GM18507 (cell line): ENCODE measurements around the gene UBE2Z.

Experiments
- DNase-seq: peaks from one replicate; pipeline ENCODE4 v3.0.0; 2011; ENCODE audit warnings: low read depth; ENCODE audit not compliant: insufficient read length; ENCODE audit errors: extremely low spot score
- FAIRE-seq: peaks from 2 replicates; lab custom pipeline; 2011; peaks lifted over from hg19 to GRCh38; lab: Jason Lieb, UNC

Gene UBE2Z

DNA sequence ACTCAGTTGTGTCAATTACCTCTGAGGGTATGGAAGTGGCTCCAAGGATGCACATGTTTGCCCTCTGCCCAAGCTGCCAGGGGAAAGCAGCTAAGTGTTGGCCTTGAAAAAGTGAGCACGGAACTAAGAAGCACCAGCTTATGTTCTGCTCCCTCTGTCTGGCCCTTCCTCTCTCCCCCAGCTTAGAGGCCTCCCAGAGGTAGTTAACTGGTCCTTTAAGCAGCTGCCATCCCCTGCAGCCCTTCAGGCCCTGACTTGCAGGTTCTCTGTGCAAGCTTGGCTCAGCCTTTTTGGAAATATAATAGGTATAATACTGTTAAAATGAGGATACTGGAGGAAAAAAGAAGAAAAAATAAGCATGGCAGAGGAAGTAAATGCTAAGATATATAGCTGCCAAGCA lies 7.0 kb upstream of the UBE2Z start:
- FAIRE-seq (no peak), DNase-seq (no peak)

DNA sequence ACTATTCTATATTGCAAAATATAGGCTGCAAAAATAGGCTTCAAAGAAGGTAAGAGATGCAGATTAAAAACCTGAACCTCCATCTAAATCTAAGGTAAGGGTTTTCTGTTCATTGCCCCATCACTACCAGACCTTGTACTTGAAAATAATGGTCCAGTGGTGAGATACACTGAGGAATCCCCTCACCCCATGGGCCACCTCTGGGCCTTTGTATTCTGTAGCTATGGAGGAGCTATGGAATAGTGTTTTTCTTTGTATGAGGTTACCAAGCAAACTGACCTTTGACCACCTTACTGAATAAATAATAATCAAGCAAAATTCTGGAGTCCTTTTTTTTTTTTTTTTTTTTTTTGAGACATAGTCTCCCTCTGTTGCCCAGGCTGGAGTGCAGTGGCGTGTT lies 4.8 kb upstream of the UBE2Z start:
- no peak for FAIRE-seq
- no peak for DNase-seq

DNA sequence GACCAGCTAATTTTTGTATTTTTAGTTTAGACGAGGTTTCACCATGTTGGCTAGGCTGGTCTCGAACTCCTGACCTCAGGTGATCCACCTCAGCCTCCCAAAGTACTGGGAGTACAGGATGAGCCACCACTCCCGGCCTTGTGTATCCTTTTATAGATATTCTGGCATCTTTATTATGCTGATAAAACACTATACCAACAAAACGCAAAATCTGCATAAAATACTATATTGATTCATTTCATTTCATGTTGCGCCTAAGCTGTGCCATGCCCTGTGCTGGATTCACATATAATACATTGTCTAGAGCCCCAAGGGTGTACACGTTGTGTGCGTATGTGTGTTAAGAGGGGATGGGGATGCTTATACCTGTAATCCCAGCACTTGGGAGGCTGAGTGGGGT lies 3.8 kb upstream of the UBE2Z start:
- no peak for FAIRE-seq
- DNase-seq, result no peak

DNA sequence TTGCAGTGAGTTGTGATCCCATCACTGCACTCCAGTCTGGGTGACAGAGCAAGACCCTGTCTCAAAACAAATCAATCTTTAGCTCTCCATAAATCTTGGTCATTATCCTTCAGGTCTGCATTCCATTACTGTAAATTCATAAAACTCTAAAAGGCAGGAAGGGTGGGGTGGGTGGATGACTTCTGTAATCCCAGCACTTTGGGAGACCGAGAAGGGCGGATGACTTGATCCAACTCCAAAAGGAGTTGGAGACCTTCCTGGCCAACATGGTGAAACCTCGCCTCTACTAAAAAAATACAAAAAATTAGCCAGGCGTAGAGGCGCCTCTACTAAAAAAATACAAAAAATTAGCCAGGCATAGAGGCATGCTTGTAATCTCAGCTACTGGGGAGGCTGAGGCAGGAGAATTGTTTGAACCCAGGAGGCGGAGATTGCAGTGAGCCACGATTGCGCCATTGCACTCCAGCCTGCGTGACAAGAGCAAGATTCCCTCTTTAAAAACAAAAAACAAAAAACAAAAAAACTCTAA lies 2.2 kb upstream of the UBE2Z start:
- FAIRE-seq (no peak), DNase-seq (no peak)

DNA sequence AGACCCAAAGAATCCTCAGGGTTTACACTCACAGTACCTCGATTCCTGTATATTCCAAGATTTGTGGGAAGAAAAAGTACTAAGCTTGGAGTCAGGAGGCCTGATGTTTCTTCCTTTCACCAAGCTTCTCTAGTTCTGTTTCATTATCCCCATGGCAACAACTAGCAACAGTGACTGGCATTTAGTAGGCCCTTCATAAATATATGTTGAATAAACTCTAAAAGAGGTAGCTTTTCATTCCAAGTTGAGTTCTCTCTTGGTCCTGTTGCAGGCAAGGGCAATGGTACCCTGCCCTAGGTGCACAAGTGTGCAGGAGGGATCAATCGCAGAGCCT lies 527 bp upstream of the UBE2Z start:
- FAIRE-seq (no peak), DNase-seq (peak; percentile 2)

DNA sequence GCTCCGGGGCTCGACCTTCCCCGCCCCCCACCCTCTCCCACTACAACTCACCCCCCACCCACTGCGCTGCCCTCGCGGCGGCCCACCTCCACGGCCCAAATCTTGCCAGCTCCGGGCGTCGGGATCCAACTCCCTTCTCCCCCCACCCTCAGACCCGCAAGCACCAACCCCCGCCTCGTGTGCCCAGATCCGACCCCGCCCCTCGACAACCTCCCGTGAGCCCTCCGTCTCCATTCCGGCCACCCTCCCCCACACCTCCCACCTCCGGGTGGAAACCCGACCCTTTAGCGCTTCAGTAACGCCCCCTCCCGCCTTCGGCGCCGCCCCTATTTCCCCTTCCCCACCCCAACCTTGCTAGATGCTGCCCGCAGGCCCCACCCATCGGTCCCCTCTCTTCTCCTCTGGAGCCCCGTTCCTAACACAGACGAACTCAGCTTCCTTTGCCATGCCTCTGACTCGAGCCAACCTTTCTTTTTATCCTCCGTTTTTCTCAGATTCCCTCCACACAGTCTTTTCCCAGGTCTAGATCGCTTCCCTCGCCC lies 717 bp downstream of the UBE2Z start:
- peak; percentile 58 for DNase-seq
- FAIRE-seq, result peak; percentile 92

- DNase-seq (no peak), FAIRE-seq (peak; percentile 54)
Observed at GRCh38 chr17:48909783-48910182, 1.6 kb downstream of the UBE2Z start.

DNA sequence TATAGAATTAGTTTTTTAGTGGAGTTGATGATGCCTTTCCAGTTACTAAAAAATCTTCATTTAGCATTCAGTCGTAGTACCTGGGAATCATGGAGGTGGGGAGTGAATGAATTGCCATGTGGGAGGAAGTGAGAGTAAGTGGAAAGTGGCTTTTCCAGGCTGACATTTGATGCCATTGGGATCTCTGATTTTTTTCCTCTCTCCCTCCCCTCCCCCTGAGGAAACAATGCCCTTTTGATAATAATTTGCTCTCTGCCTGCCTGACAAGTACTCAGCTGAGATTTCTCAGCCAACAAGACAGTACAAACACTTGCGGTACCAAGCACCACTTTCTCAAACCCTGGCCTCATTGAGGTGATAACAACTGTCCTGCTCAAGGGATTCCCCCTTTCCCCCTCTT lies 2.2 kb downstream of the UBE2Z start:
- DNase-seq, result no peak
- no peak for FAIRE-seq

GRCh38 chr17:48912476-48912875 lies 4.3 kb downstream of the UBE2Z start:
- FAIRE-seq (no peak), DNase-seq (no peak)

DNA sequence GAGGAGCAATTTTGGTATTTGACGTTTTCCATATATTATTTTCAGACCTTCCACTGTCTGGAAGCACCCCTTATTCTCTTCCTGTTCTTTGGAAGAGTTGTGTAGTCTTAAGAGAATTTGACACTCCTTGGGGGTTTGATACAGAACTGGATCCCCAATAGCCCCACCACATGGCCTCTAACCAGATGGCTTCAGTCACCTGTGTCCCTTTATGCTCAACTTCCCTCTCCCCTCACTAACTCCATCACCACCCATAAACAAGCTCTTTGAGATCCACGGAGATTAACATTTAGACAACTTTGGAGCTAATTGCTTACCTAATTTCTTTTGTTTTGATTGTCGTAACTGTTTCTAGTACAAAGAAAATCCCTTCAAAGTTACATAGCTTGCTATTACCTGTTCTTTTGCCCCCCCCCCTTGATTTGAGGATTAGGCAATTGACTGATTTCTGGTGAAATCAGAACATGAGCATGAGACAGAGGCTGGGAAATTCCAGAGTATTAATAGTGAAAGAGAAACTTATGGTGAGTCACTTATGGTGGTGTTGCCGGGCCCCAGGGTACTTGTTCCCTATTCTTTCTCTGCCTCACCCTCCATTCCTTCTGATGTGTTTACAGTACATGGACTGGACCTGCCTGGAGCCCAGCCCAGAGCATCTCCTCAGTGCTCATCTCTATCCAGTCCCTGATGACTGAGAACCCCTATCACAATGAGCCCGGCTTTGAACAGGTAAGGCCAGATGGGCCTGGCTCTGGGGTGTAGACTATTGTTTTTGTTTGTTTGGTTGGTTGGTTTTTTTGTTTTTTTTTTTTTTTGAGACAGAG lies 7.5 kb downstream of the UBE2Z start:
- DNase-seq (peak; percentile 46), FAIRE-seq (peak; percentile 87)

- DNase-seq, result no peak
- no peak for FAIRE-seq
Observed at GRCh38 chr17:48925251-48925990, 17.2 kb downstream of the UBE2Z start.

GRCh38 chr17:48925991-48926342 lies 17.8 kb downstream of the UBE2Z start:
- DNase-seq, result no peak
- FAIRE-seq, result no peak

DNA sequence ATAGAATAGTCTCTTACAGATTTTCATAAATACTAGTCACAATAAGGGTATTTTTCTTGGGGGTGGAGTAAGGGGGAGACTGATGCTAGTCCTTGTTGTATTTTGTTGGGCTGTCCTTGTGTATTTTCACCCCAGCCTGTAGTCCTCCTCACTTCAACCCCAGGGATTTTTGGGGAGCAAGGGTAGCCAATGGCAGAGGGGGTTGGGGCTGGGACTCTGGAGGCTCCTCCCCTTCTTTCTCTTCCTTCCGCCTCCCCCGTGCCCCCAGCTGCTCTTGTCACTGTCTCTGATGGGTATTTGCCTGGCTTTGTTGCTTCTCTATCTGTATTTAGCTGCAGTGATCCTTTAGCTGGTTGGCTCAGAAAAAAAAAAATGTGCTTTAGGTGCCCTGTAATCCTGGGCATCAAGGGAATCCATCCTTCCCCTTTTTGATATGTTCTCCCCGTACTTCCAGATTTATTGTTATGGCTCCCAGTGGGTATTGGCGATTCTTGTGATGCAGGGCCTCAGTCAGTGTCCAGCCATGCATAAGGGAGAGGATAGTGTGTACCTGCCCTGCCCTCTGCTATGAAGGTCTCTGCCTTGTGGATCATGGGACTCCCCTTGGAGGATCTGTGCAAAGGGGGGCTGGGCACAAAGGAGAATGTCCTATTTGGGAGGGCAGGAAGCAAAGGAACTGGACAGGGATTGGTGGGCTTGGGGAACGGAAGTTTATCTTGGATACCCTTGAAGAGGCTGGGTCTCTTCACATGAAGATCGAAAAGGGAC lies 20.0 kb downstream of the UBE2Z start:
- DNase-seq, result no peak
- FAIRE-seq, result no peak

DNA sequence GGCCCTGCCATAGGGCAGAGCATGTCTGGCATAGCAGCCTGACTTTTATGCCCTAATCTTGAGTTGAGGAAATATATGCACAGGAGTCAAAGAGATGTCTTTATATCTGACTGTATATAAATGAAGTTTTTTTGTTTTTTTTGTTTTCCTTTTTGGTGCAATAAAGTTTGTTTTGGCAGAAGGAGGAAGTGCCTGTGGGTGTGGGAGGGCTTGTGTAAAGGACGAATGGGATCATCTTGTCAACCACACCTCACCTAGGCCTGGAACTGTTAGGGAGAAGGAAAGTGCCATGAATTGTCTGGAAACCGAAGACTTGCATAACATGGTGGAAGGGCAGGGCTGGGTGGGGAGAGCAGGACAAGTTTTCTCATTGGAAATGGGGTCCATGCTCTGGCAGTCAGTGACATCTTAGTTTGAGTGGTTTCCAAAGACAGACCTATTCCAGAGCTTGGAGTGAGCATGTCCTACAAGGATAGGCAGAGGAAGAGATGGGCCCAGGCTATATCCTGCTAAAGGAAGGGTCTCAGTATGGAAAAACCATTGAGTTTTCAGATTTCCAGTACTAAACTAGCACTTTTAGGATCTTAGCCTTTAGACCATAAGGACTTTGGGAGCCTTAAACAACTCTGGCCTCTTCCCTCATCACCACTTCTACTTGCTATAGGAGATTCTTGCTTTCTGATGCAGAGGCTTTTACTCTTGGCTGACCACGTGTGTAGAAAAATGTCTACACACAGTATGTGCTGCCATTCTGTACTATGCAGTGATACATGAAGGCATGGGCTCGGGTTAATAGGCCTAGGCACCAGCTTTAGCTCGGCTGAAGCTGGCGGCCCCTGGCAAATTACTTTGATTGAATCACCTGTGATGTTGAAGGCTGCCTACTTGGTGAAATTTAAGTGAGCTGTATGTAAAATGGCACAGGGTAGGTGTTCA lies 20.9 kb downstream of the UBE2Z start:
- no peak for FAIRE-seq
- DNase-seq, result no peak

DNA sequence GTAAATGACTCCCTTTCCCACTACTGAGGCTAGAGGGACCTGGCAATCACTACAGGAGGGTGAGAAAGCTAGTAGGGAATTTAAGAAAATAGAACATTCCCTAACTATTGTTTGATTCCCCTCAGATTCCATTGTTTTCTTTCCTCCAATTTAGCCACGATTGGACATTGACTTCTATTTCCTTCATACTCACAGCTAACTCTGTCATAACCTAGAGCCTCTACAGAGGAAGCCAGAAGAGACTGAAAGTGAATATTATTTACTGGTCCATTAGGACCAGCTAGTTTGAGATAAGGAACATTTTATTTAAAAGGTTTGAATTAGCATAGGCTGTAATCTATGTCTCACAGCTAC lies 21.6 kb downstream of the UBE2Z start:
- DNase-seq, result no peak
- no peak for FAIRE-seq

- FAIRE-seq, result no peak
- no peak for DNase-seq
Observed at GRCh38 chr17:48930435-48930873, 22.2 kb downstream of the UBE2Z start.

DNA sequence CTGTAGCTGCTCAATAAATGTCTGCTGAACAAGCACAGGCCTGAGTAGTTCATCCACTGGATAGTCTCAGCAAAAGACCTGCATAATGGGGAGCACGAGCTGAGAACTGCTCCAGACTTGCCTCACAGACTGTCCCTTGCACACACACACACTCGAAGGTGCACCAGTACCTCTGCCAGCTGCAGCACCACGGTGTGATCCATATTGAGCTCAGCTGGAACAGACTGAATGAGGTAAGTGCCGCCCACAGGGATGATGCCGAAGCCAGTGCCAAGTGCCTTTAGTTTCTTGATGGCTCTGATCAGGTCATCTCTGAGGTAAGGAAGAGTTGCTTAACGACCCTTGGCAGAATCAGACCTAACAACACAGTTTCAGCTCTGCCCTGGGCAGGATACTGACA lies 24.8 kb downstream of the UBE2Z start:
- DNase-seq (no peak), FAIRE-seq (no peak)

- DNase-seq (peak; percentile 97), FAIRE-seq (peak; percentile 88)
Observed at GRCh38 chr17:48944515-48945260, 36.5 kb downstream of the UBE2Z start, which contains the start of gene SNF8. SNF8 (minus strand) TSS chr17:48944842; CDS start chr17:48944734, 108 bp downstream.
